Fibroblast of lung (primary cell): ENCODE results near the gene FAM20C.

Experiments
- EZH2 ChIP-seq: IDR thresholded peaks from 2 replicates; pipeline ENCODE4 v1.5.1; 2012; ENCODE audit warnings: low read length, control low read depth, mild to moderate bottlenecking; ENCODE audit errors: missing control alignments
- TF ChIP-seq, protein P1 (sequence below), 2 donors: IDR thresholded peaks in 1 of 2; conservative IDR thresholded peaks in 1 of 2; 1 replicate in 1 of 2; 2 replicates in 1 of 2; pipeline ENCODE4 v1.5.1; 2011 to 2012; ENCODE audit warnings: low read length in 2 of 2, control low read depth in 1 of 2, inconsistent platforms in 1 of 2, low read depth in 1 of 2, mild to moderate bottlenecking in 1 of 2

GRCh38 chr7:156111-157007, 36.0 kb upstream of the FAM20C start:
- TF ChIP-seq, protein P1, sequence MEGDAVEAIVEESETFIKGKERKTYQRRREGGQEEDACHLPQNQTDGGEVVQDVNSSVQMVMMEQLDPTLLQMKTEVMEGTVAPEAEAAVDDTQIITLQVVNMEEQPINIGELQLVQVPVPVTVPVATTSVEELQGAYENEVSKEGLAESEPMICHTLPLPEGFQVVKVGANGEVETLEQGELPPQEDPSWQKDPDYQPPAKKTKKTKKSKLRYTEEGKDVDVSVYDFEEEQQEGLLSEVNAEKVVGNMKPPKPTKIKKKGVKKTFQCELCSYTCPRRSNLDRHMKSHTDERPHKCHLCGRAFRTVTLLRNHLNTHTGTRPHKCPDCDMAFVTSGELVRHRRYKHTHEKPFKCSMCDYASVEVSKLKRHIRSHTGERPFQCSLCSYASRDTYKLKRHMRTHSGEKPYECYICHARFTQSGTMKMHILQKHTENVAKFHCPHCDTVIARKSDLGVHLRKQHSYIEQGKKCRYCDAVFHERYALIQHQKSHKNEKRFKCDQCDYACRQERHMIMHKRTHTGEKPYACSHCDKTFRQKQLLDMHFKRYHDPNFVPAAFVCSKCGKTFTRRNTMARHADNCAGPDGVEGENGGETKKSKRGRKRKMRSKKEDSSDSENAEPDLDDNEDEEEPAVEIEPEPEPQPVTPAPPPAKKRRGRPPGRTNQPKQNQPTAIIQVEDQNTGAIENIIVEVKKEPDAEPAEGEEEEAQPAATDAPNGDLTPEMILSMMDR (conservative IDR thresholded peaks at IDR 0.05 in 1 of 2, IDR thresholded peaks at IDR 0.05 in 1 of 2; ENCODE audit: low read depth in 1 of 2, low read length in 2 of 2), result no peak
- TF ChIP-seq EZH2, result no peak
